HG03520 (cell line): Measurements from ENCODE around the gene ERC2.

ENCODE experiments used
- ATAC-seq: cut with Tn5 transposase; IDR thresholded peaks from one replicate; pipeline ENCODE4 v1.9.1; 2021; ENCODE audit warnings: mild to moderate bottlenecking, moderate library complexity; ENCODE audit not compliant: unreplicated experiment

ERC2 gene

GRCh38 chr3:56369914-56370313, 98.4 kb downstream of the ERC2 start:
- no peak for ATAC-seq

- no peak for ATAC-seq
Measured at GRCh38 chr3:56368846-56369245, 99.4 kb downstream of the ERC2 start.

- ATAC-seq: no peak
Measured at GRCh38 chr3:56366641-56367162, 101.6 kb downstream of the ERC2 start.

- no peak for ATAC-seq
Measured at GRCh38 chr3:56365905-56366640, 102.2 kb downstream of the ERC2 start.

- no peak for ATAC-seq
Measured at GRCh38 chr3:56364665-56365064, 103.6 kb downstream of the ERC2 start.

- no peak for ATAC-seq
Measured at GRCh38 chr3:56363720-56364119, 104.5 kb downstream of the ERC2 start.

GRCh38 chr3:56361731-56362130, 106.5 kb downstream of the ERC2 start:
- no peak for ATAC-seq

GRCh38 chr3:56357266-56357665, 111.0 kb downstream of the ERC2 start:
- ATAC-seq: no peak

- ATAC-seq: no peak
Measured at GRCh38 chr3:56356808-56357207, 111.5 kb downstream of the ERC2 start.

- ATAC-seq: no peak
Measured at GRCh38 chr3:56355570-56356185, 112.6 kb downstream of the ERC2 start.

GRCh38 chr3:56351537-56351936, 116.7 kb downstream of the ERC2 start:
- ATAC-seq: no peak

GRCh38 chr3:56347219-56347871, 120.9 kb downstream of the ERC2 start:
- ATAC-seq: no peak

GRCh38 chr3:56342475-56342874, 125.8 kb downstream of the ERC2 start:
- ATAC-seq: no peak

- no peak for ATAC-seq
Measured at GRCh38 chr3:56339671-56340070, 128.6 kb downstream of the ERC2 start.

GRCh38 chr3:56339244-56339643, 129.0 kb downstream of the ERC2 start:
- ATAC-seq: no peak

GRCh38 chr3:56336023-56336422, 132.2 kb downstream of the ERC2 start:
- ATAC-seq: no peak

- ATAC-seq: no peak
Measured at GRCh38 chr3:56324473-56324872, 143.8 kb downstream of the ERC2 start.

- ATAC-seq: no peak
Measured at GRCh38 chr3:56323986-56324420, 144.3 kb downstream of the ERC2 start.

- ATAC-seq: no peak
Measured at GRCh38 chr3:56322862-56323261, 145.4 kb downstream of the ERC2 start.

- no peak for ATAC-seq
Measured at GRCh38 chr3:56321892-56322291, 146.4 kb downstream of the ERC2 start.

- no peak for ATAC-seq
Measured at GRCh38 chr3:56321383-56321782, 146.9 kb downstream of the ERC2 start.

- ATAC-seq: no peak
Measured at GRCh38 chr3:56320883-56321282, 147.4 kb downstream of the ERC2 start.
